T-helper 1 cell treated with Interleukin-12 subunit alpha and Interleukin-12 subunit beta and Interleukin-4 antibody, amounts not matched to agents 30 ng/mL and 1 ng/mL, for 36 hours (primary cell): ENCODE results near the gene DDAH1. TPM values are rescaled to one million over a fixed set of nuclear protein-coding genes. Genes with fewer than 3 reads are reported as not detected.

Source experiments
- intact Hi-C: fragments of 100-400 bp; cut with micrococcal nuclease; formaldehyde crosslinking; loops from one replicate; pipeline ENCODE4 v1.15.1; 2024
- total RNA-seq: library from RNA; stranded (reverse); gene quantifications from 2 replicates; pipeline ENCODE4 v1.2.3, GENCODE V29; 2022

Gene DDAH1
- total RNA-seq, 1 donor from 2014 or later: not detected

- intact Hi-C loops: no loop called here
Measured at GRCh38 chr1:85445906-85446305, 19.1 kb downstream of the DDAH1 start.

- intact Hi-C loops: no loop called here
Measured at GRCh38 chr1:85444381-85444780, 20.6 kb downstream of the DDAH1 start.

GRCh38 chr1:85440612-85441011, 24.3 kb downstream of the DDAH1 start:
- intact Hi-C loops: no loop called here

GRCh38 chr1:85438353-85438752, 26.6 kb downstream of the DDAH1 start:
- intact Hi-C loops: no loop called here

GRCh38 chr1:85437139-85437538, 27.8 kb downstream of the DDAH1 start:
- intact Hi-C loops: no loop called here

- intact Hi-C loops: no loop called here
Measured at GRCh38 chr1:85433096-85433495, 31.9 kb downstream of the DDAH1 start.

GRCh38 chr1:85428471-85429089, 36.4 kb downstream of the DDAH1 start:
- intact Hi-C loops: no loop called here

- intact Hi-C loops: no loop called here
Measured at GRCh38 chr1:85427849-85428248, 37.1 kb downstream of the DDAH1 start.

GRCh38 chr1:85427331-85427730, 37.6 kb downstream of the DDAH1 start:
- intact Hi-C loops: no loop called here

- intact Hi-C loops: no loop called here
Measured at GRCh38 chr1:85421179-85421578, 43.8 kb downstream of the DDAH1 start.

- intact Hi-C loops: no loop called here
Measured at GRCh38 chr1:85420199-85420598, 44.8 kb downstream of the DDAH1 start.

GRCh38 chr1:85417876-85418275, 47.1 kb downstream of the DDAH1 start:
- intact Hi-C loops: no loop called here

- intact Hi-C loops: no loop called here
Measured at GRCh38 chr1:85417017-85417416, 47.9 kb downstream of the DDAH1 start.

GRCh38 chr1:85413169-85413568, 51.8 kb downstream of the DDAH1 start:
- intact Hi-C loops: no loop called here

- intact Hi-C loops: no loop called here
Measured at GRCh38 chr1:85411567-85412305, 53.2 kb downstream of the DDAH1 start.

GRCh38 chr1:85409516-85409915, 55.4 kb downstream of the DDAH1 start:
- intact Hi-C loops: no loop called here

GRCh38 chr1:85407746-85408377, 57.1 kb downstream of the DDAH1 start:
- intact Hi-C loops: no loop called here

- intact Hi-C loops: no loop called here
Measured at GRCh38 chr1:85406887-85407533, 57.9 kb downstream of the DDAH1 start.

- intact Hi-C loops: no loop called here
Measured at GRCh38 chr1:85406081-85406480, 58.9 kb downstream of the DDAH1 start.

GRCh38 chr1:85404408-85404807, 60.6 kb downstream of the DDAH1 start:
- intact Hi-C loops: no loop called here

- intact Hi-C loops: loop anchor here (1.0 kb wide), 1 partner anchor 453 kb away; no protein-coding TSS in a partner anchor
Measured at GRCh38 chr1:85398391-85399064, 66.4 kb downstream of the DDAH1 start.
